Epithelial cell of proximal tubule (primary cell): ENCODE data around the gene PTCD1. TPM values are rescaled to one million over a fixed set of nuclear protein-coding genes. Genes with fewer than 3 reads are reported as not detected.

ENCODE experiments used
- DNase-seq: peaks from one replicate; pipeline ENCODE4 v3.0.0-alpha.2; 2011; ENCODE audit warnings: low read depth
- H3K4me3 ChIP-seq: 2 replicates; pipeline ENCODE4 v1.5.1; 2011; ENCODE audit warnings: low read depth, mild to moderate bottlenecking, low read length
- CTCF ChIP-seq: conservative IDR thresholded peaks from 2 replicates; pipeline ENCODE4 v1.5.1; 2012; ENCODE audit warnings: low read depth, mild to moderate bottlenecking, low read length
- total RNA-seq: library from RNA; depleted of rRNA; stranded (reverse); fragments of >200 nt; gene quantifications from 2 replicates; pipeline ENCODE4 v1.2.3, GENCODE V29; 2015

Gene PTCD1
- total RNA-seq, 1 donor from 2014 or later, result 4.0 TPM

GRCh38 chr7:99369767-99370391 lies 68.7 kb downstream of the PTCD1 start:
- H3K4me3 ChIP-seq, result no peak overlapping the region
- no peak for TF ChIP-seq CTCF
- DNase-seq, result no peak

GRCh38 chr7:99368750-99369389 lies 69.7 kb downstream of the PTCD1 start:
- DNase-seq, result no peak
- H3K4me3 ChIP-seq, result no peak overlapping the region
- TF ChIP-seq CTCF, result no peak

Other genes with a start within 250 kb of the PTCD1 start
- not detected in 2 replicates for gene KPNA7, start 230.7 kb downstream of the PTCD1 start, total RNA-seq
- gene MYH16, start 166.0 kb downstream of the PTCD1 start, total RNA-seq, result 1.0 and 1.4 TPM in 2 replicates
- gene ARPC1A, start 112.9 kb downstream of the PTCD1 start, total RNA-seq, result 198 and 233 TPM in 2 replicates
- gene ARPC1B, start 64.1 kb downstream of the PTCD1 start, total RNA-seq, result 378 and 509 TPM in 2 replicates
- gene PDAP1, start 30.2 kb downstream of the PTCD1 start, total RNA-seq, result 123 and 159 TPM in 2 replicates
- gene BUD31, start 29.8 kb downstream of the PTCD1 start, total RNA-seq, result 134 and 136 TPM in 2 replicates
- gene CPSF4, start 145 bp upstream of the PTCD1 start, total RNA-seq, result 15.8 and 43.1 TPM in 2 replicates
- 1,313 and 2,133 TPM in 2 replicates for gene ATP5MF, start 27.4 kb upstream of the PTCD1 start, total RNA-seq
- gene ZNF789, start 34.1 kb upstream of the PTCD1 start, total RNA-seq, result 10.7 and 11.6 TPM in 2 replicates
- gene ZNF394, start 61.5 kb upstream of the PTCD1 start, total RNA-seq, result 14.7 and 15.7 TPM in 2 replicates
- gene ZKSCAN5, start 65.9 kb upstream of the PTCD1 start, total RNA-seq, result 7.7 and 8.2 TPM in 2 replicates
- 6.0 and 6.2 TPM in 2 replicates for gene FAM200A, start 113.3 kb upstream of the PTCD1 start, total RNA-seq
- 31.5 and 53.8 TPM in 2 replicates for gene ZNF655, start 119.8 kb upstream of the PTCD1 start, total RNA-seq
- gene TMEM225B, start 159.5 kb upstream of the PTCD1 start, total RNA-seq, result 0.17 and 0.43 TPM in 2 replicates
- 7.4 and 11.0 TPM in 2 replicates for gene ZSCAN25, start 178.1 kb upstream of the PTCD1 start, total RNA-seq
- 0.75 TPM in 1 of 2 replicates, not detected in the other for gene CYP3A5, start 241.2 kb upstream of the PTCD1 start, total RNA-seq